ENCODE data around the gene SARDH. TPM values are rescaled to one million over a fixed set of nuclear protein-coding genes. Genes with fewer than 3 reads are reported as not detected.

The SARDH gene
- polyA plus RNA-seq, 3 donors: not detected

DNA sequence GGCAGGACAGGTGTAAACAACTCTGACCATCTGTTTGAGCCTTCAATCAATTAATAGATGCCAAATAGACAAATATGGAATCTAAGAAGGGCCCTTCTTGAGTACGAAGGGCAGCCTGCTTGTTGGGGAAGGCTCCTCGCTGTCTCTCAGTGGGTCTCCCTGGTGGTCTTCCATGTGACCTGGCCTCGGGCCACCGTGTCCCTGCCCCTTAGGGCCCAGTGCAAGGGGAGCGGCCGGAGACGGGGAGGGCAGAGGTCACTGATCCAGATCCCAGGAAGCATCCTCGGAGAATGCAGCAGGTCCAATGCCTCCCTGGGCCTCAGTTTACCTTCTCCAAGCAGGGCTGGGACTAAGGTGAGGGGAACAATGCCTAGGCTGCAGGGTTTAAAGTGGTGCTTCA lies 99.4 kb downstream of the SARDH start:
- 85% methylated on average over 7 of the region's 8 CpGs for WGBS (ENCODE audit: insufficient coverage)
- H3K4me1 Mint-ChIP-seq: no peaks in the 10 kb centered on the region
- TF ChIP-seq, protein P1, sequence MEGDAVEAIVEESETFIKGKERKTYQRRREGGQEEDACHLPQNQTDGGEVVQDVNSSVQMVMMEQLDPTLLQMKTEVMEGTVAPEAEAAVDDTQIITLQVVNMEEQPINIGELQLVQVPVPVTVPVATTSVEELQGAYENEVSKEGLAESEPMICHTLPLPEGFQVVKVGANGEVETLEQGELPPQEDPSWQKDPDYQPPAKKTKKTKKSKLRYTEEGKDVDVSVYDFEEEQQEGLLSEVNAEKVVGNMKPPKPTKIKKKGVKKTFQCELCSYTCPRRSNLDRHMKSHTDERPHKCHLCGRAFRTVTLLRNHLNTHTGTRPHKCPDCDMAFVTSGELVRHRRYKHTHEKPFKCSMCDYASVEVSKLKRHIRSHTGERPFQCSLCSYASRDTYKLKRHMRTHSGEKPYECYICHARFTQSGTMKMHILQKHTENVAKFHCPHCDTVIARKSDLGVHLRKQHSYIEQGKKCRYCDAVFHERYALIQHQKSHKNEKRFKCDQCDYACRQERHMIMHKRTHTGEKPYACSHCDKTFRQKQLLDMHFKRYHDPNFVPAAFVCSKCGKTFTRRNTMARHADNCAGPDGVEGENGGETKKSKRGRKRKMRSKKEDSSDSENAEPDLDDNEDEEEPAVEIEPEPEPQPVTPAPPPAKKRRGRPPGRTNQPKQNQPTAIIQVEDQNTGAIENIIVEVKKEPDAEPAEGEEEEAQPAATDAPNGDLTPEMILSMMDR (IDR thresholded peaks at IDR 0.05): no peak

DNA sequence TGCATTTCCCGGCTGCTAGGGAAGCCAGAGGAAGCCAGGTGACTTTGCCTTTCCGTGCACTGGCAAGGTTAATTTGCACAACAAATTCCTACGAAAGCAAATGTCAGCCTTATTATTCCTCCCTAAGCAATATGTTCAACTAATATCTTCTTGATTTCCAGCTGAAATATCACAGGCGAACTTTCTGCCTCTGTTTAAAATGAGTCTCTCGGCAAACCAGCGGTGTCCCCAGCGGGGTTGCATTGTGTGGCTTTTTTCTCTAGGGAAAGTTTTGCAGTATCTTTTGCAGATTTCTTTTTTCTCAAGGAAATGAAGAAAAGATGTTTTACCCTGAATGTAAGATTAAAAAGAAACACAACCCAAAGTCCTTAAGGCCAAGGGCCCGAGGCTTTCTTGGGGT lies 100.1 kb downstream of the SARDH start:
- H3K27me3 ChIP-seq (ENCODE audit: control insufficient read depth in 2 of 2, insufficient read depth in 2 of 2, low read length in 2 of 2): no peaks in the 10 kb centered on the region
- no peak overlapping the region for H3K27ac ChIP-seq (ENCODE audit: low read depth in 1 of 2, low read length in 2 of 2)
- Mint-ChIP-seq H3K27me3 (ENCODE audit: low read depth in 3 of 3) (peaks cover 2 to 19% (median 12%) of the 10 kb centered on the region in 3 donors), H3K4me1 (no peaks in the 10 kb centered on the region), H3K9me3 (no peaks in the 10 kb centered on the region), H3K36me3 (no peaks in the 10 kb centered on the region), H3K4me3 (no peak overlapping the region), H3K27ac (no peak overlapping the region)
- DNase-seq: no peak
- no peaks in the 10 kb centered on the region for H3K36me3 ChIP-seq (replicated peaks in 1 of 2; ENCODE audit: control insufficient read depth in 1 of 2, insufficient read depth in 2 of 2, low read length in 2 of 2)
- no peaks in the 10 kb centered on the region for H4K20me1 ChIP-seq (ENCODE audit: insufficient read depth, low read length)
- no peak overlapping the region for H3K9ac ChIP-seq (ENCODE audit: insufficient read depth, low read length, poor library complexity, severe bottlenecking)
- H3K4me2 ChIP-seq (replicated peaks; ENCODE audit: extremely low read depth, low read length, poor library complexity, severe bottlenecking): no peak overlapping the region
- intact Hi-C loops (cut with micrococcal nuclease): no loop called here
- H3K4me3 ChIP-seq (replicated peaks in 1 of 3; ENCODE audit: low read depth in 2 of 3, low read length in 3 of 3): no peak overlapping the region
- no peaks in the 10 kb centered on the region for H3K9me3 ChIP-seq (replicated peaks in 1 of 2; ENCODE audit: control insufficient read depth in 1 of 2, insufficient read depth in 1 of 2, low read length in 2 of 2)
- no peak overlapping the region for H2AFZ ChIP-seq (ENCODE audit: insufficient read depth, low read depth, low read length, poor library complexity, severe bottlenecking)
- WGBS (ENCODE audit: insufficient coverage): 88% methylated on average over 3 of the region's 8 CpGs
- TF ChIP-seq, protein P1 (IDR thresholded peaks at IDR 0.05): no peak
- H3K79me2 ChIP-seq (ENCODE audit: insufficient read depth, low read length): no peaks in the 10 kb centered on the region
- H3K4me1 ChIP-seq (ENCODE audit: control insufficient read depth in 1 of 2, insufficient read depth in 2 of 2, low read length in 2 of 2): no peaks in the 10 kb centered on the region

More for the DNA sequence above, 99.4 kb downstream of the SARDH start:
- Histone ChIP-seq H3K36me3 (replicated peaks in 1 of 2; ENCODE audit: control insufficient read depth in 1 of 2, insufficient read depth in 2 of 2, low read length in 2 of 2) (no peaks in the 10 kb centered on the region), H3K27me3 (ENCODE audit: control insufficient read depth in 2 of 2, insufficient read depth in 2 of 2, low read length in 2 of 2) (no peaks in the 10 kb centered on the region), H3K27ac (ENCODE audit: low read depth in 1 of 2, low read length in 2 of 2) (no peak overlapping the region), H2AFZ (ENCODE audit: insufficient read depth, low read depth, low read length, poor library complexity, severe bottlenecking) (no peak overlapping the region), H3K9ac (ENCODE audit: insufficient read depth, low read length, poor library complexity, severe bottlenecking) (no peak overlapping the region), H3K4me2 (replicated peaks; ENCODE audit: extremely low read depth, low read length, poor library complexity, severe bottlenecking) (no peak overlapping the region), H3K4me1 (ENCODE audit: control insufficient read depth in 1 of 2, insufficient read depth in 2 of 2, low read length in 2 of 2) (no peaks in the 10 kb centered on the region), H3K79me2 (ENCODE audit: insufficient read depth, low read length) (no peaks in the 10 kb centered on the region), H4K20me1 (ENCODE audit: insufficient read depth, low read length) (no peaks in the 10 kb centered on the region), H3K4me3 (replicated peaks in 1 of 3; ENCODE audit: low read depth in 2 of 3, low read length in 3 of 3) (no peak overlapping the region), H3K9me3 (replicated peaks in 1 of 2; ENCODE audit: control insufficient read depth in 1 of 2, insufficient read depth in 1 of 2, low read length in 2 of 2) (no peaks in the 10 kb centered on the region)
- no peaks in the 10 kb centered on the region for H3K9me3 Mint-ChIP-seq
- peaks cover 2 to 17% (median 12%) of the 10 kb centered on the region in 3 donors for H3K27me3 Mint-ChIP-seq (ENCODE audit: low read depth in 3 of 3)
- intact Hi-C loops (cut with micrococcal nuclease): no loop called here
- H3K36me3 Mint-ChIP-seq: no peaks in the 10 kb centered on the region
- H3K27ac Mint-ChIP-seq: no peak overlapping the region
- no peak overlapping the region for H3K4me3 Mint-ChIP-seq
- DNase-seq: no peak
